HepG2 (cell line): ENCODE results near the gene BSN. TPM values are rescaled to one million over a fixed set of nuclear protein-coding genes. Genes with fewer than 3 reads are reported as not detected.

Experiments
- ATAC-seq: fragments of 200-7000 bp; cut with Tn5 transposase; 3 replicates; pipeline ENCODE4 v1.9.1; 2020; ENCODE audit warnings: mild to moderate bottlenecking, moderate library complexity
- BruUV-seq: library from RNA; stranded (reverse); fragments of 400-500 nt; replicated peaks from 2 replicates; lab custom pipeline; 2021; lab: Mats Ljungman, UMichigan
- CTCF ChIA-PET: fragments of 300-600 bp; formaldehyde crosslinking; extraction: SDS; loops from one replicate; lab custom pipeline; 2021; ENCODE audit warnings: low total read pairs, inconsistent platforms, low intra/inter-chr PET ratio; lab: Yijun Ruan, JAX
- POLR2A ChIA-PET: fragments of 350-600 bp; sonication (Branson Sonifier 250); formaldehyde crosslinking; loops from one replicate; lab custom pipeline; 2020; ENCODE audit warnings: antibody characterized with exemption, inconsistent platforms; lab: Yijun Ruan, JAX
- DNase-seq: peaks from one replicate; pipeline ENCODE4 v3.0.0-alpha.2; 2015; ENCODE audit warnings: low spot score
- FAIRE-seq: peaks from 3 replicates; lab custom pipeline; 2011; peaks lifted over from hg19 to GRCh38; lab: Jason Lieb, UNC
- H2AFZ ChIP-seq: one replicate; pipeline ENCODE4 v1.6.1; 2011; ENCODE audit warnings: low read length, inconsistent platforms
- H3K27ac ChIP-seq: fragments of 300-600 bp; 3 replicates; pipeline ENCODE4 v1.8.0; 2011; ENCODE audit warnings: mixed run types, mild to moderate bottlenecking, mixed read lengths, low read length, inconsistent platforms; ENCODE audit not compliant: insufficient read depth; ENCODE audit errors: extremely low read length
- H3K27me3 ChIP-seq, 2 experiments: fragments of 200-600 bp in 1 of 2; 2 replicates in 1 of 2; 3 replicates in 1 of 2; pipeline versions ENCODE4 v1.6.0 to v1.8.0; 2011; ENCODE audit warnings: low read length in 2 of 2, mild to moderate bottlenecking in 2 of 2, moderate library complexity in 2 of 2, inconsistent platforms in 1 of 2; ENCODE audit not compliant: insufficient read depth in 2 of 2, control insufficient read depth in 1 of 2
- H3K36me3 ChIP-seq, 2 experiments: fragments of 200-600 bp in 1 of 2; replicated peaks in 1 of 2; 2 replicates in 1 of 2; 3 replicates in 1 of 2; pipeline versions ENCODE4 v1.5.1 to v1.8.0; 2011; ENCODE audit warnings: low read length in 2 of 2, inconsistent platforms in 1 of 2; ENCODE audit not compliant: insufficient read depth in 2 of 2, control insufficient read depth in 1 of 2
- H3K4me1 ChIP-seq: 2 replicates; pipeline ENCODE4 v1.5.1; 2012; ENCODE audit warnings: low read length, inconsistent platforms; ENCODE audit not compliant: insufficient read depth
- H3K4me2 ChIP-seq: 2 replicates; pipeline ENCODE4 v1.6.0; 2011; ENCODE audit warnings: low read depth, low read length, inconsistent platforms
- H3K4me3 ChIP-seq, 3 experiments: fragments of 200-600 bp in 1 of 3; sonication (generic), shearing (Covaris generic) in 1 of 3; replicated peaks in 1 of 3; 2 replicates each; pipeline ENCODE4 v1.5.1; 2011 to 2016; ENCODE audit warnings: low read length in 3 of 3, inconsistent platforms in 2 of 3, low read depth in 2 of 3, mild to moderate bottlenecking in 2 of 3, control low read depth in 1 of 3, mixed read lengths in 1 of 3; ENCODE audit not compliant: insufficient read depth in 1 of 3
- H3K79me2 ChIP-seq: one replicate; pipeline ENCODE4 v1.6.1; 2011; ENCODE audit warnings: low read length, inconsistent platforms; ENCODE audit not compliant: insufficient read depth
- H3K9ac ChIP-seq: 2 replicates; pipeline ENCODE4 v1.6.0; 2011; ENCODE audit warnings: mild to moderate bottlenecking, low read depth, low read length, inconsistent platforms; ENCODE audit not compliant: insufficient read depth
- H3K9me3 ChIP-seq: 2 replicates; pipeline ENCODE4 v1.5.1; 2012; ENCODE audit warnings: mild to moderate bottlenecking, low read length
- H4K20me1 ChIP-seq: 2 replicates; pipeline ENCODE4 v1.6.0; 2011; ENCODE audit warnings: inconsistent platforms, mild to moderate bottlenecking, low read length, moderate library complexity; ENCODE audit not compliant: insufficient read depth
- FOXO4 ChIP-seq: sonication (generic); formaldehyde crosslinking; conservative IDR thresholded peaks from 2 replicates; pipeline ENCODE4 v1.8.1; 2023; ENCODE audit warnings: missing genetic modification reagents
- HES4 ChIP-seq: sonication (generic); formaldehyde crosslinking; IDR thresholded peaks from 2 replicates; pipeline ENCODE4 v1.9.0; 2021; ENCODE audit warnings: mild to moderate bottlenecking, missing genetic modification reagents, borderline replicate concordance
- KDM5B ChIP-seq: sonication (generic); formaldehyde crosslinking; IDR thresholded peaks from 2 replicates; pipeline ENCODE4 v1.4.0; 2020; ENCODE audit warnings: missing genetic modification reagents, mild to moderate bottlenecking, borderline replicate concordance
- MED8 ChIP-seq: sonication (generic); formaldehyde crosslinking; IDR thresholded peaks from 2 replicates; pipeline ENCODE4 v1.8.1; 2023; ENCODE audit warnings: mild to moderate bottlenecking, missing genetic modification reagents; ENCODE audit not compliant: insufficient replicate concordance
- MTERF4 ChIP-seq: sonication (generic); formaldehyde crosslinking; IDR thresholded peaks from 2 replicates; pipeline ENCODE4 v1.8.0; 2023; ENCODE audit warnings: mild to moderate bottlenecking, missing genetic modification reagents
- MXD1 ChIP-seq: sonication (generic); formaldehyde crosslinking; IDR thresholded peaks from 2 replicates; pipeline ENCODE4 v1.4.0; 2020; ENCODE audit warnings: mild to moderate bottlenecking, missing genetic modification reagents
- MXD4 ChIP-seq: IDR thresholded peaks from 2 replicates; pipeline ENCODE4 v1.6.1; 2016; ENCODE audit warnings: mild to moderate bottlenecking, missing biosample characterization, missing genetic modification reagents
- NCOA1 ChIP-seq: sonication (generic); formaldehyde crosslinking; IDR thresholded peaks from 2 replicates; pipeline ENCODE4 v1.9.0; 2021; ENCODE audit warnings: missing genetic modification reagents
- PTBP1 ChIP-seq: fragments of 200-400 bp; formaldehyde crosslinking; IDR thresholded peaks from 2 replicates; pipeline ENCODE4 v1.6.1; 2018; ENCODE audit warnings: low read length, low read depth; ENCODE audit not compliant: poor library complexity, severe bottlenecking
- REPIN1 ChIP-seq: sonication (generic); formaldehyde crosslinking; IDR thresholded peaks from 2 replicates; pipeline ENCODE4 v1.8.0; 2022; ENCODE audit warnings: missing genetic modification reagents, low read depth, mild to moderate bottlenecking, borderline replicate concordance
- ZBTB4 ChIP-seq: sonication (generic); formaldehyde crosslinking; IDR thresholded peaks from 2 replicates; pipeline ENCODE4 v1.4.0; 2020; ENCODE audit warnings: missing genetic modification reagents, mild to moderate bottlenecking, borderline replicate concordance
- ZNF563 ChIP-seq: sonication (generic); formaldehyde crosslinking; IDR thresholded peaks from 2 replicates; pipeline ENCODE4 v1.8.0; 2022; ENCODE audit warnings: mild to moderate bottlenecking, moderate library complexity, missing genetic modification reagents
- ZNF776 ChIP-seq: sonication (generic); formaldehyde crosslinking; IDR thresholded peaks from 2 replicates; pipeline ENCODE4 v1.4.0; 2020; ENCODE audit warnings: mild to moderate bottlenecking, missing genetic modification reagents
- ZNF800 ChIP-seq: sonication (generic); formaldehyde crosslinking; IDR thresholded peaks from 2 replicates; pipeline ENCODE4 v1.4.0; 2020; ENCODE audit warnings: missing genetic modification reagents
- WGBS: methylation state at CpG from one replicate; pipeline ENCODE4 v1.1.6; 2017; ENCODE audit warnings: low lambda C conversion rate; 5-methylcytosine and 5-hydroxymethylcytosine counted together
- in situ Hi-C: cut with HindIII; loops from 2 replicates; pipeline ENCODE4 v1.10.0; 2017; ENCODE audit warnings: low pct_unique_long_range_greater_than_20kb; ENCODE audit not compliant: extremely low pct_ligation_motif_present
- intact Hi-C: fragments of 100-400 bp; cut with micrococcal nuclease; formaldehyde crosslinking; loops from one replicate; pipeline ENCODE4 v1.10.0; 2022; ENCODE audit not compliant: unreplicated experiment
- polyA plus RNA-seq, 8 experiments: library from polyadenylated mRNA; depleted of rRNA in 3 of 8; stranded (reverse) in 7 of 8; unstranded in 1 of 8; fragments of >200 nt; fragmentation: Illumina TruSeq in 4 of 8; extraction: Trizol in 4 of 8; gene quantifications; 2 replicates each; pipeline versions ENCODE4 v1.2.1 to v1.2.3, GENCODE V29; 2011 to 2016; ENCODE audit warnings: low read depth in 4 of 8, missing spikeins in 1 of 8, mixed read lengths in 1 of 8; ENCODE audit not compliant: insufficient read depth in 1 of 8
- total RNA-seq, 5 experiments: library from RNA; depleted of rRNA; stranded (reverse); fragments of >200 nt; fragmentation: Illumina TruSeq; extraction: Trizol; gene quantifications; 2 replicates each; pipeline ENCODE4 v1.2.3, GENCODE V29; 2016; ENCODE audit warnings: low read depth in 1 of 5

BSN gene
- total and polyA plus RNA-seq, 2 of the 13 experiments (the other 11 are each of a cell fraction or from before 2014, with no cell fraction given), result 0.42 to 0.86 TPM

GRCh38 chr3:49667701-49668413, 113.6 kb downstream of the BSN start:
- Histone ChIP-seq H3K27me3 (no peaks in the 10 kb centered on the region), H3K36me3 (no peaks in the 10 kb centered on the region), H3K4me2 (peak overlapping the region; percentile 76), H3K27ac (peak overlapping the region; percentile 80), H3K9me3 (no peaks in the 10 kb centered on the region), H3K4me1 (peaks cover 87% of the 10 kb centered on the region), H2AFZ (no peak overlapping the region), H3K4me3 (no peak overlapping the region), H3K79me2 (no peaks in the 10 kb centered on the region), H4K20me1 (no peaks in the 10 kb centered on the region), H3K9ac (no peak overlapping the region)
- DNase-seq (no peak), FAIRE-seq (no peak), ATAC-seq (no peak)
- in situ Hi-C loops, result no loop called here
- no TSS peak for BruUV-seq
- ChIA-PET CTCF (no interaction called here), POLR2A (interaction anchor here (3.0 kb wide), 1 partner anchor 128 kb away, joined by 34 read pairs; no protein-coding TSS in a partner anchor)
- intact Hi-C loops, result loop anchor here (5.0 kb wide), 1 partner anchor 81 kb away; no protein-coding TSS in a partner anchor
- 84% methylated on average over 17 of the region's 25 CpGs for WGBS
- 0 out of 2 replicates have a peak, but pooled peaks have one; percentile 60 for TF ChIP-seq ZNF776 (CRISPR knock-in tag)
- no peak for TF ChIP-seq ZBTB4 (CRISPR knock-in tag)
- TF ChIP-seq ZNF800 (CRISPR knock-in tag), result no peak
- TF ChIP-seq HES4 (CRISPR knock-in tag), result 0 out of 2 replicates have a peak, but pooled peaks have one; percentile 41
- TF ChIP-seq MED8 (CRISPR knock-in tag), result peak; percentile 13
- TF ChIP-seq MXD4 (CRISPR knock-in tag), result peak; percentile 1; the same call in 1 of the 2 replicates
- 0 out of 2 replicates have a peak, but pooled peaks have one; percentile 39 for TF ChIP-seq NCOA1 (CRISPR knock-in tag)
- TF ChIP-seq KDM5B (CRISPR knock-in tag), result peak; percentile 62; the same call in 1 of the 2 replicates
- 0 out of 2 replicates have a peak, but pooled peaks have one; percentile 51 for TF ChIP-seq MXD1
- 0 out of 2 replicates have a peak, but pooled peaks have one; percentile 70 for TF ChIP-seq ZNF563 (CRISPR knock-in tag)
- peak; percentile 76 for TF ChIP-seq MTERF4 (CRISPR knock-in tag)
- TF ChIP-seq FOXO4 (CRISPR knock-in tag), result 0 out of 2 replicates have a peak, but pooled peaks have one; percentile 69
- no peak for TF ChIP-seq PTBP1
- TF ChIP-seq REPIN1 (CRISPR knock-in tag), result 0 out of 2 replicates have a peak, but pooled peaks have one; percentile 16
